Upper lobe of left lung (tissue), 4 donors: ENCODE data around the gene MTMR11.

Experiments used
- EP300 ChIP-seq, 4 donors: sonication (generic); formaldehyde crosslinking; IDR thresholded peaks; one replicate each; pipeline ENCODE4 v1.5.1; 2017; ENCODE audit warnings: antibody characterized with exemption in 4 of 4, control low read depth in 2 of 4
- POLR2A ChIP-seq, 4 donors: fragments of 450-650 bp; IDR thresholded peaks; one replicate each; pipeline ENCODE4 v1.5.1; 2016 to 2017; ENCODE audit warnings: antibody characterized with exemption in 4 of 4, mild to moderate bottlenecking in 2 of 4
- TF ChIP-seq, protein P1 (sequence below), 6 experiments: fragments of 450-650 bp in 4 of 6; fragments of 200-600 bp in 2 of 6; sonication (generic) in 2 of 6; IDR thresholded peaks; one replicate each; pipeline ENCODE4 v1.5.1; 2016 to 2019; ENCODE audit warnings: antibody characterized with exemption in 6 of 6

DNA sequence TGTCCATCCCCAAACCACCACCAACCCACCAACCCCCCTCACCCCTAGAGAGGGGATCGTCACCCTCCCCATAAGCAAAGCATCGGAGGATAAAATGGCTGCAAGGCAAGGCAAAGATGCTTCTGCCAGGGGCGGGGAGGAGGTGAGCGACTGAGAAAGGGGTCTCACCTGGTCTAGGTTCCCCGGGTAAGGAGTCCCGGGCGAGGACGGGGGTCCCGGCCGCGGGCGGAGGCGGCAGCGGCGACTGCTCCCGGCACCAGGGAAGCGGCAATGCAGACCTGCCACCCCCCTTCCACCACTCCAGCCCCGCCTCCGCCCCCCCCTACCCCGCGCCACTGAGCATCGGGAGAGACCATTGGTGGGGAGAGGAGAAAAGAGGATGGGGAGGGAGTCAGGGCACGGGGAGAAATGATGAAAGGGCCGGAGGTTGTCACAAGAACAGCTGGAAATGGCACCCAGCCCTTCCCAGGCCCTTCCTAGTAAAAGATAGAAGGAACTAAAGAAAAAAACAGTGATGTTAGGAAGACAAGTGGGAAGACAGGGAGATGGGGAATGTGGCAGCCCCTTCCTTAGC, 19.0 kb downstream of the MTMR11 start, which contains the start of gene SV2A:
- TF ChIP-seq EP300 (IDR thresholded peaks at IDR 0.05) (no peak), POLR2A (IDR thresholded peaks at IDR 0.05) (no peak)
- TF ChIP-seq, protein P1, sequence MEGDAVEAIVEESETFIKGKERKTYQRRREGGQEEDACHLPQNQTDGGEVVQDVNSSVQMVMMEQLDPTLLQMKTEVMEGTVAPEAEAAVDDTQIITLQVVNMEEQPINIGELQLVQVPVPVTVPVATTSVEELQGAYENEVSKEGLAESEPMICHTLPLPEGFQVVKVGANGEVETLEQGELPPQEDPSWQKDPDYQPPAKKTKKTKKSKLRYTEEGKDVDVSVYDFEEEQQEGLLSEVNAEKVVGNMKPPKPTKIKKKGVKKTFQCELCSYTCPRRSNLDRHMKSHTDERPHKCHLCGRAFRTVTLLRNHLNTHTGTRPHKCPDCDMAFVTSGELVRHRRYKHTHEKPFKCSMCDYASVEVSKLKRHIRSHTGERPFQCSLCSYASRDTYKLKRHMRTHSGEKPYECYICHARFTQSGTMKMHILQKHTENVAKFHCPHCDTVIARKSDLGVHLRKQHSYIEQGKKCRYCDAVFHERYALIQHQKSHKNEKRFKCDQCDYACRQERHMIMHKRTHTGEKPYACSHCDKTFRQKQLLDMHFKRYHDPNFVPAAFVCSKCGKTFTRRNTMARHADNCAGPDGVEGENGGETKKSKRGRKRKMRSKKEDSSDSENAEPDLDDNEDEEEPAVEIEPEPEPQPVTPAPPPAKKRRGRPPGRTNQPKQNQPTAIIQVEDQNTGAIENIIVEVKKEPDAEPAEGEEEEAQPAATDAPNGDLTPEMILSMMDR (IDR thresholded peaks at IDR 0.05), result no peak
